Measurements from ENCODE around the gene CEACAM19. TPM values are rescaled to one million over a fixed set of nuclear protein-coding genes. Genes with fewer than 3 reads are reported as not detected.
A peak's percentile ranks its signal among the peaks of the same experiment; 100 is the strongest.
"Not testable (repeated sequence)": the region's sequence is repeated elsewhere in the genome, so short reads cannot be mapped to it uniquely, and the experiment has no call there.

Gene CEACAM19
- polyA plus RNA-seq, 1 experiment, result 8.9 TPM

- Histone ChIP-seq H3K27me3 (ENCODE audit: control insufficient read depth, insufficient read depth, low read length) (no peaks in the 10 kb centered on the region), H3K36me3 (ENCODE audit: control insufficient read depth, insufficient read depth, low read length) (peaks cover 7% of the 10 kb centered on the region; the same call in 1 of the 2 replicates), H3K4me3 (ENCODE audit: low read depth, low read length) (no peak overlapping the region)
- CTCF ChIA-PET, result interaction anchor here (0.6 to 2.3 kb wide), 5 partner anchors 18 to 111 kb away, joined by 3 to 7 read pairs (median 3); no protein-coding TSS in a partner anchor
- POLR2A ChIA-PET, result interaction anchor here (0.6 kb wide), 1 partner anchor 75 kb away, joined by 5 read pairs; no protein-coding TSS in a partner anchor
- DNase-seq (ENCODE audit: low read depth), result no peak
- TF ChIP-seq CTCF (IDR thresholded peaks at IDR 0.05; ENCODE audit: insufficient read depth, low read depth, low read length), result no peak
Observed at GRCh38 chr19:44681992-44682790, 10.9 kb downstream of the CEACAM19 start.

GRCh38 chr19:44682807-44683206 lies 11.5 kb downstream of the CEACAM19 start:
- DNase-seq (ENCODE audit: low read depth), result no peak
- H3K27me3 ChIP-seq (ENCODE audit: control insufficient read depth, insufficient read depth, low read length), result no peaks in the 10 kb centered on the region
- H3K36me3 ChIP-seq (ENCODE audit: control insufficient read depth, insufficient read depth, low read length), result peaks cover 7% of the 10 kb centered on the region; the same call in 1 of the 2 replicates
- POLR2A ChIA-PET, result no interaction called here
- TF ChIP-seq CTCF (IDR thresholded peaks at IDR 0.05; ENCODE audit: insufficient read depth, low read depth, low read length), result no peak
- H3K4me3 ChIP-seq (ENCODE audit: low read depth, low read length), result no peak overlapping the region
- CTCF ChIA-PET, result interaction anchor here (0.8 to 2.3 kb wide), 4 partner anchors 41 to 112 kb away, joined by 3 to 7 read pairs (median 3); no protein-coding TSS in a partner anchor

- ChIA-PET CTCF (interaction anchor here (1.2 to 2.3 kb wide), 2 partner anchors 29 to 113 kb away, joined by 3 to 7 read pairs; no protein-coding TSS in a partner anchor), POLR2A (no interaction called here)
- DNase-seq (ENCODE audit: low read depth), result no peak
- no peak for TF ChIP-seq CTCF (IDR thresholded peaks at IDR 0.05; ENCODE audit: insufficient read depth, low read depth, low read length)
- Histone ChIP-seq H3K4me3 (ENCODE audit: low read depth, low read length) (no peak overlapping the region), H3K27me3 (ENCODE audit: control insufficient read depth, insufficient read depth, low read length) (no peaks in the 10 kb centered on the region), H3K36me3 (ENCODE audit: control insufficient read depth, insufficient read depth, low read length) (peaks cover 7% of the 10 kb centered on the region; the same call in 1 of the 2 replicates)
Observed at GRCh38 chr19:44683434-44684210, 12.3 kb downstream of the CEACAM19 start.

- H3K27me3 ChIP-seq (ENCODE audit: control insufficient read depth, insufficient read depth, low read length); H3K36me3 ChIP-seq (ENCODE audit: control insufficient read depth, insufficient read depth, low read length); H3K4me3 ChIP-seq (ENCODE audit: low read depth, low read length); DNase-seq (ENCODE audit: low read depth); POLR2A ChIA-PET: not testable (repeated sequence)
- CTCF ChIA-PET, result interaction anchor here (1.2 kb wide), 1 partner anchor 30 kb away, joined by 3 read pairs; no protein-coding TSS in a partner anchor
Observed at GRCh38 chr19:44684396-44684795, 13.1 kb downstream of the CEACAM19 start.

GRCh38 chr19:44684892-44685863 lies 13.9 kb downstream of the CEACAM19 start:
- peaks cover 6% of the 10 kb centered on the region; the same call in 1 of the 2 replicates for H3K36me3 ChIP-seq (ENCODE audit: control insufficient read depth, insufficient read depth, low read length)
- H3K4me3 ChIP-seq (ENCODE audit: low read depth, low read length), result no peak overlapping the region
- ChIA-PET POLR2A (no interaction called here), CTCF (interaction anchor here (0.8 to 1.0 kb wide), 4 partner anchors 11 to 159 kb away, joined by 3 to 4 read pairs (median 3); no protein-coding TSS in a partner anchor)
- H3K27me3 ChIP-seq (ENCODE audit: control insufficient read depth, insufficient read depth, low read length), result no peaks in the 10 kb centered on the region
- TF ChIP-seq CTCF (IDR thresholded peaks at IDR 0.05; ENCODE audit: insufficient read depth, low read depth, low read length), result no peak
- DNase-seq (ENCODE audit: low read depth), result peak; percentile 57
